Stimulated activated CD8-positive, alpha-beta memory T cell treated with anti-CD3 and anti-CD28 coated beads, Interleukin-12 subunit alpha, Interleukin-12 subunit beta, amount 100 ng/mL, for 4 hours (primary cell): ENCODE measurements around the gene CFAP100.
A peak's percentile ranks its signal among the peaks of the same experiment; 100 is the strongest.

Source experiments
- DNase-seq: peaks from one replicate; pipeline ENCODE4 v3.0.0-alpha.2; 2020; ENCODE audit warnings: low read depth

CFAP100 gene

GRCh38 chr3:126356373-126357264 is 38.1 kb upstream of the CFAP100 start:
- DNase-seq, result no peak

GRCh38 chr3:126357295-126358037 is 37.2 kb upstream of the CFAP100 start, which contains the start of gene KLF15:
KLF15 (minus strand) TSS chr3:126357408; CDS start chr3:126352922, 4,486 bp downstream.
- peak; percentile 63 for DNase-seq

GRCh38 chr3:126358038-126358815 is 36.5 kb upstream of the CFAP100 start:
- no peak for DNase-seq

GRCh38 chr3:126358816-126359181 is 35.9 kb upstream of the CFAP100 start:
- no peak for DNase-seq

GRCh38 chr3:126360046-126360713 is 34.5 kb upstream of the CFAP100 start:
- DNase-seq, result no peak

GRCh38 chr3:126360714-126361060 is 34.0 kb upstream of the CFAP100 start:
- no peak for DNase-seq

- DNase-seq, result no peak
Measured at GRCh38 chr3:126361211-126361610, 33.5 kb upstream of the CFAP100 start.

GRCh38 chr3:126364130-126364695 is 30.5 kb upstream of the CFAP100 start:
- DNase-seq, result no peak

GRCh38 chr3:126364731-126365301 is 29.9 kb upstream of the CFAP100 start:
- no peak for DNase-seq

GRCh38 chr3:126365351-126366277 is 29.1 kb upstream of the CFAP100 start:
- DNase-seq, result no peak

GRCh38 chr3:126367316-126367805 is 27.3 kb upstream of the CFAP100 start:
- no peak for DNase-seq

- DNase-seq, result no peak
Measured at GRCh38 chr3:126369490-126369889, 25.2 kb upstream of the CFAP100 start.

GRCh38 chr3:126370055-126370454 is 24.7 kb upstream of the CFAP100 start:
- DNase-seq, result no peak

GRCh38 chr3:126370606-126371005 is 24.1 kb upstream of the CFAP100 start:
- no peak for DNase-seq

GRCh38 chr3:126371096-126371705 is 23.5 kb upstream of the CFAP100 start:
- no peak for DNase-seq

GRCh38 chr3:126372413-126373145 is 22.1 kb upstream of the CFAP100 start:
- no peak for DNase-seq

- no peak for DNase-seq
Measured at GRCh38 chr3:126373146-126373613, 21.5 kb upstream of the CFAP100 start.
